ENCODE measurements around the gene OR10C1.

OR10C1 gene

DNA sequence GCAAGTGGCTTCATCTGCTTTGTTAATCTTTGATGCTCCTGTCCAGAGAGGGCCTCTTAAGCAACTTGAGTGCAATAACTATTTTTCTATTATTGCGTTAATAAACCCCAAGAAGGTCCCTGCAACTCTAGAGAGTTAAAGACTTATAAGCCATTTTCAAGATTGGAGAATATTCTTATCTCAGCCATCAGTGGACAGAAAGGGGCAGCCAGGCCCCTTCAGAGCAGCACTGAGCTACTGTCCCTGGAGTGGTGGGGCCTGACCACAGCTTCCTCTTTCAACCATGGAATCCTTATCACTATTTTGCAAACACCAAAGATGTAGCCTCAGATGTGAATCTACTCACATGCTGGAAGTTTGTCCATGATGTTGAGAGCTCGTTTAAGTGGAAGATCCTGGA lies 51.4 kb downstream of the OR10C1 start:
- TF ChIP-seq EP300 (IDR thresholded peaks at IDR 0.05; ENCODE audit: borderline replicate concordance), result no peak
- TF ChIP-seq, protein P1, sequence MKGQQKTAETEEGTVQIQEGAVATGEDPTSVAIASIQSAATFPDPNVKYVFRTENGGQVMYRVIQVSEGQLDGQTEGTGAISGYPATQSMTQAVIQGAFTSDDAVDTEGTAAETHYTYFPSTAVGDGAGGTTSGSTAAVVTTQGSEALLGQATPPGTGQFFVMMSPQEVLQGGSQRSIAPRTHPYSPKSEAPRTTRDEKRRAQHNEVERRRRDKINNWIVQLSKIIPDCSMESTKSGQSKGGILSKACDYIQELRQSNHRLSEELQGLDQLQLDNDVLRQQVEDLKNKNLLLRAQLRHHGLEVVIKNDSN (IDR thresholded peaks at IDR 0.05), result no peak
- TF ChIP-seq TEAD4 (IDR thresholded peaks at IDR 0.05), result no peak
- no peak for TF ChIP-seq NFIC (IDR thresholded peaks at IDR 0.05)
- TF ChIP-seq FOXM1 (IDR thresholded peaks at IDR 0.05; ENCODE audit: borderline replicate concordance, low read depth), result no peak
- no peak for TF ChIP-seq TAF1 (IDR thresholded peaks at IDR 0.05; ENCODE audit: low read depth)
- TF ChIP-seq MAX (IDR thresholded peaks at IDR 0.05), result no peak
- TF ChIP-seq EGR1 (IDR thresholded peaks at IDR 0.05), result no peak
- no peak for TF ChIP-seq ZBTB7A (IDR thresholded peaks at IDR 0.05; ENCODE audit: low read depth)
- TF ChIP-seq TCF12 (IDR thresholded peaks at IDR 0.05; ENCODE audit: low read depth), result no peak
- no peak for TF ChIP-seq YY1 (IDR thresholded peaks at IDR 0.05; ENCODE audit: low read depth)
- no peak for TF ChIP-seq RAD21 (IDR thresholded peaks at IDR 0.05; ENCODE audit: low read depth)
- TF ChIP-seq CEBPB (IDR thresholded peaks at IDR 0.05), result no peak
- TF ChIP-seq, protein P2, sequence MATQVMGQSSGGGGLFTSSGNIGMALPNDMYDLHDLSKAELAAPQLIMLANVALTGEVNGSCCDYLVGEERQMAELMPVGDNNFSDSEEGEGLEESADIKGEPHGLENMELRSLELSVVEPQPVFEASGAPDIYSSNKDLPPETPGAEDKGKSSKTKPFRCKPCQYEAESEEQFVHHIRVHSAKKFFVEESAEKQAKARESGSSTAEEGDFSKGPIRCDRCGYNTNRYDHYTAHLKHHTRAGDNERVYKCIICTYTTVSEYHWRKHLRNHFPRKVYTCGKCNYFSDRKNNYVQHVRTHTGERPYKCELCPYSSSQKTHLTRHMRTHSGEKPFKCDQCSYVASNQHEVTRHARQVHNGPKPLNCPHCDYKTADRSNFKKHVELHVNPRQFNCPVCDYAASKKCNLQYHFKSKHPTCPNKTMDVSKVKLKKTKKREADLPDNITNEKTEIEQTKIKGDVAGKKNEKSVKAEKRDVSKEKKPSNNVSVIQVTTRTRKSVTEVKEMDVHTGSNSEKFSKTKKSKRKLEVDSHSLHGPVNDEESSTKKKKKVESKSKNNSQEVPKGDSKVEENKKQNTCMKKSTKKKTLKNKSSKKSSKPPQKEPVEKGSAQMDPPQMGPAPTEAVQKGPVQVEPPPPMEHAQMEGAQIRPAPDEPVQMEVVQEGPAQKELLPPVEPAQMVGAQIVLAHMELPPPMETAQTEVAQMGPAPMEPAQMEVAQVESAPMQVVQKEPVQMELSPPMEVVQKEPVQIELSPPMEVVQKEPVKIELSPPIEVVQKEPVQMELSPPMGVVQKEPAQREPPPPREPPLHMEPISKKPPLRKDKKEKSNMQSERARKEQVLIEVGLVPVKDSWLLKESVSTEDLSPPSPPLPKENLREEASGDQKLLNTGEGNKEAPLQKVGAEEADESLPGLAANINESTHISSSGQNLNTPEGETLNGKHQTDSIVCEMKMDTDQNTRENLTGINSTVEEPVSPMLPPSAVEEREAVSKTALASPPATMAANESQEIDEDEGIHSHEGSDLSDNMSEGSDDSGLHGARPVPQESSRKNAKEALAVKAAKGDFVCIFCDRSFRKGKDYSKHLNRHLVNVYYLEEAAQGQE (IDR thresholded peaks at IDR 0.05; ENCODE audit: low read depth), result no peak
- no peak for TF ChIP-seq CREB1 (IDR thresholded peaks at IDR 0.05; ENCODE audit: low read depth)
